Measurements from ENCODE around the gene TXN. TPM values are rescaled to one million over a fixed set of nuclear protein-coding genes. Genes with fewer than 3 reads are reported as not detected.

TXN gene
- total RNA-seq, 4 donors from 2014 or later, result 126 to 214 (median 154) TPM

DNA sequence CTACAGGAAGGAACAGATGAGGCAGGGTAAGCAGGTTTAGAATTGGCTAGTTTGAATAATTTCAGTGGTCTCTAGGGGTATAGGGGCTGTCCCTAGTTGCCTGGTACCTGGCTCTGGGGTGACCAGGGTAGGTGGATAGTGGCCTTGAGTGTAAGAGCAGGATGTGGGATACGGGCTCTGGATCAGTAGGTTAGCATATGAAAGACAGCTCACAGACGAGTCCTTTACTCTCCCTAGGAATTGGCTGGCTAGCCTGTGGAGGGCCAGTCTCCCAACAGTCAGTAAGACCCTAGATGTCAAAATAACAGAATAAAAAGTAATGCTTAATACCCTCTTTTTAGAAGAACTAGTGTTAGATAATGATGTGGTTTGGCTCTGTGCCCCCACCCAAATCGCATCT is 31.7 kb downstream of the TXN start:
- TF ChIP-seq, protein P1, sequence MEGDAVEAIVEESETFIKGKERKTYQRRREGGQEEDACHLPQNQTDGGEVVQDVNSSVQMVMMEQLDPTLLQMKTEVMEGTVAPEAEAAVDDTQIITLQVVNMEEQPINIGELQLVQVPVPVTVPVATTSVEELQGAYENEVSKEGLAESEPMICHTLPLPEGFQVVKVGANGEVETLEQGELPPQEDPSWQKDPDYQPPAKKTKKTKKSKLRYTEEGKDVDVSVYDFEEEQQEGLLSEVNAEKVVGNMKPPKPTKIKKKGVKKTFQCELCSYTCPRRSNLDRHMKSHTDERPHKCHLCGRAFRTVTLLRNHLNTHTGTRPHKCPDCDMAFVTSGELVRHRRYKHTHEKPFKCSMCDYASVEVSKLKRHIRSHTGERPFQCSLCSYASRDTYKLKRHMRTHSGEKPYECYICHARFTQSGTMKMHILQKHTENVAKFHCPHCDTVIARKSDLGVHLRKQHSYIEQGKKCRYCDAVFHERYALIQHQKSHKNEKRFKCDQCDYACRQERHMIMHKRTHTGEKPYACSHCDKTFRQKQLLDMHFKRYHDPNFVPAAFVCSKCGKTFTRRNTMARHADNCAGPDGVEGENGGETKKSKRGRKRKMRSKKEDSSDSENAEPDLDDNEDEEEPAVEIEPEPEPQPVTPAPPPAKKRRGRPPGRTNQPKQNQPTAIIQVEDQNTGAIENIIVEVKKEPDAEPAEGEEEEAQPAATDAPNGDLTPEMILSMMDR (IDR thresholded peaks at IDR 0.05), result no peak
- TF ChIP-seq POLR2A (IDR thresholded peaks at IDR 0.05) (no peak), POLR2AphosphoS5 (IDR thresholded peaks at IDR 0.05) (no peak), EP300 (IDR thresholded peaks at IDR 0.05) (no peak)
- H3K4me3 ChIP-seq, result no peak overlapping the region
- no peaks in the 10 kb centered on the region for H3K4me1 ChIP-seq
- H3K27me3 ChIP-seq, result no peaks in the 10 kb centered on the region
- no peaks in the 10 kb centered on the region for H3K9me3 ChIP-seq
- H3K27ac ChIP-seq, result no peak overlapping the region
- WGBS, result 87% methylated on average over 3 of the region's 3 CpGs
- H3K36me3 ChIP-seq, result no peaks in the 10 kb centered on the region
- DNase-seq (ENCODE audit: low spot score in 2 of 2), result no peak

DNA sequence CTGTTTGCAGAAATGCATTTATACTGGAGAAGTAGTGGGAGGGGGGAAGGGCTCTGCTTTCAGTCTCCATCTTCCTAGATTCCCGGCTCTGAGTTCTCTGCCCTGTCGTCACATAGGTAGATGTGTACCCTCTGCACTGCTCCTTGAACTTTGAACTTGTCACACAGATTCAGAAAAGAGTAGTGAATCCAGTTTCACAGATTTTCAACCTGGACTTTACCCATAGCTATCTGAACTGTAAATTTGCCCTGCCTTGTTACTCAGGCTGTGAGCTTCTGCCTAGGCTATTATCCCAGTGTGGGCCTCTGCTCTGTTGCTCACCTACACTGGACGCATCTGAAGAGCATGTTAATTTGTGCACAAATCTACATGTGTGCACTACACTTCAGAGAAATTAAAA is 35.5 kb downstream of the TXN start:
- WGBS, result 96% methylated on average over 3 of the region's 3 CpGs
- Histone ChIP-seq H3K9me3 (no peaks in the 10 kb centered on the region), H3K27ac (no peak overlapping the region), H3K27me3 (no peaks in the 10 kb centered on the region), H3K36me3 (no peaks in the 10 kb centered on the region), H3K4me1 (peaks cover 4% of the 10 kb centered on the region), H3K4me3 (no peak overlapping the region)
- no peak for DNase-seq (ENCODE audit: low spot score in 2 of 2)
- TF ChIP-seq POLR2AphosphoS5 (IDR thresholded peaks at IDR 0.05) (no peak), POLR2A (IDR thresholded peaks at IDR 0.05) (no peak), EP300 (IDR thresholded peaks at IDR 0.05) (no peak)
- TF ChIP-seq, protein P1 (IDR thresholded peaks at IDR 0.05), result no peak

GRCh38 chr9:110217656-110218099 is 38.6 kb downstream of the TXN start:
- no peak for DNase-seq (ENCODE audit: low spot score in 2 of 2)
- H3K27me3 ChIP-seq, result no peaks in the 10 kb centered on the region
- H3K9me3 ChIP-seq, result no peaks in the 10 kb centered on the region
- H3K36me3 ChIP-seq, result no peaks in the 10 kb centered on the region
- H3K4me1 ChIP-seq, result peaks cover 4% of the 10 kb centered on the region
- 31% methylated on average over 10 of the region's 10 CpGs for WGBS
- no peak overlapping the region for H3K4me3 ChIP-seq
- TF ChIP-seq EP300 (IDR thresholded peaks at IDR 0.05) (no peak), POLR2A (IDR thresholded peaks at IDR 0.05) (no peak), POLR2AphosphoS5 (IDR thresholded peaks at IDR 0.05) (no peak)
- TF ChIP-seq, protein P1 (IDR thresholded peaks at IDR 0.05), result peak; percentile 49 to 65
- no peak overlapping the region for H3K27ac ChIP-seq

DNA sequence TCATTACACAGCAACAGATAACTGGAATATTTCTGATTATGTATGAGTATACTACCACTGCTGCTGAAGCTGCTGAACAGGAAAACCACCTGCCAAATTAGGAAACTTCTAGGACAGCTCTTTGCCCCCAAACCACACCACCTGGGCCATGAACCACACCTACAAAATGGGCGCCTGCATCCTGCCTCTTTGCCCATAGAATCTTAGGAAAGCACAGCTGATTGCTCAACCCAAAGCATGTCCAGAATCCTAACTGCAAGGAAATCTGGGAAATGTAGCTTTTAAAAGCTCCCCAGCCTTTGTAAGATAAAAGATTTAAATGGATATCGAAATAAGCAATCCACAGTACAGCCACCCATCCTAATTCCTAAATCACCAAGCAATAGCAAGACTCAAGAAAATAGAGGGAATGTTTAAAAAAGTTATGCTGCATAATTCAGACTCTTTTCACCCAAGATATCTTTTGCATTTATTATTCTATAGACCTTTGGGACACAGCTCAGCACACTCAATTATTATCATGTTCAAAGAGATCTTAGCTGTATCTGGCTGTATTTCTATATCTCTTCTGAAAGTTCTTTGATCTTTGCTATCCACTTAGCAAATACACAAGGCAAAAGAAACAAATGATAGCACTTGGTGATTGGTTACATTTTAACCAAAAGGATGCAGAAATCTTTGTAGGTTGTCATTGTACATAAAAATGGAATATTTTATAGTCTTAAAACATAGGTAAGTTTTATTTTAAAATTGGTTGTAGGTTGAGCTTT is 41.5 kb downstream of the TXN start:
- H3K27ac ChIP-seq, result no peak overlapping the region
- 52% methylated on average over 2 of the region's 2 CpGs for WGBS

DNA sequence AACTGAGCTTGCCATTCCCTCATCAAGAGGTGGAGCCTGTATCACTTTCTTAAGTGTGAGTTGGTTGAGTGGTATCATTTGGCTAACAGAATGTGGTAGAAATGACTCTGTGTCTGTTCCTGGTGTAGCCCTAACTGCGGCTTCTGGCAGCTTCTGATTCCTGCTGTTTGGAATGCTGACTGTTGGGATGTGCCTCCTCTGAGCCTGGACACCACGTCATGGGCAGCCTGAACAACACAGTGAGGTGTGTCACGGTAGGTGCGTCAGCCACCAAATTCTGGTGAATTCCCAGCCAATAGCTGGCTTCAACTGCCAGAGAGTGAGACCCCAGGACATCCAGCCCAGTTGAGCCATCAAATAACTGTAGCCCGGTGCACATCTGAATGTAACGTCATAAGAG is 42.2 kb downstream of the TXN start:
- peak in 1 of 2 donors; percentile 56 for DNase-seq (ENCODE audit: low spot score in 2 of 2)
- Histone ChIP-seq H3K4me1 (peaks cover 4% of the 10 kb centered on the region), H3K9me3 (no peaks in the 10 kb centered on the region), H3K36me3 (no peaks in the 10 kb centered on the region), H3K27me3 (no peaks in the 10 kb centered on the region), H3K27ac (no peak overlapping the region), H3K4me3 (no peak overlapping the region)
- no peak for TF ChIP-seq EP300 (IDR thresholded peaks at IDR 0.05)
- TF ChIP-seq POLR2A (IDR thresholded peaks at IDR 0.05), result no peak
- no peak for TF ChIP-seq POLR2AphosphoS5 (IDR thresholded peaks at IDR 0.05)
- TF ChIP-seq, protein P1 (IDR thresholded peaks at IDR 0.05), result no peak
- WGBS, result 73% methylated on average over 6 of the region's 6 CpGs

More for the DNA sequence above, 41.5 kb downstream of the TXN start:
- H3K4me1 ChIP-seq, result peaks cover 4% of the 10 kb centered on the region
- no peaks in the 10 kb centered on the region for H3K36me3 ChIP-seq
- TF ChIP-seq EP300 (IDR thresholded peaks at IDR 0.05), result no peak
- no peak for TF ChIP-seq POLR2AphosphoS5 (IDR thresholded peaks at IDR 0.05)
- TF ChIP-seq POLR2A (IDR thresholded peaks at IDR 0.05), result no peak
- TF ChIP-seq, protein P1 (IDR thresholded peaks at IDR 0.05), result no peak
- no peak for DNase-seq (ENCODE audit: low spot score in 2 of 2)
- no peaks in the 10 kb centered on the region for H3K27me3 ChIP-seq
- no peaks in the 10 kb centered on the region for H3K9me3 ChIP-seq
- no peak overlapping the region for H3K4me3 ChIP-seq
